ENCODE data around the gene OTOF. TPM values are rescaled to one million over a fixed set of nuclear protein-coding genes. Genes with fewer than 3 reads are reported as not detected.

Gene OTOF
- total and polyA plus RNA-seq, 2 of the 4 experiments (the other 2 are of a cell fraction): 0.03 TPM; not detected in 1

GRCh38 chr2:26494199-26494598 lies 16.3 kb upstream of the OTOF start:
- Histone ChIP-seq H2AK5ac (ENCODE audit: low read depth, low read length) (no peak overlapping the region), H3K4me3 (ENCODE audit: insufficient read depth, low read depth, low read length) (no peak overlapping the region), H2BK15ac (ENCODE audit: low read depth, low read length) (no peak overlapping the region), H3K9me3 (ENCODE audit: control insufficient read depth, insufficient read depth, low read length) (no peaks in the 10 kb centered on the region), H3K23ac (ENCODE audit: low read depth, low read length) (no peak overlapping the region), H3K4me2 (ENCODE audit: low read depth, low read length) (no peak overlapping the region), H2BK20ac (ENCODE audit: low read depth, low read length) (no peak overlapping the region), H4K8ac (ENCODE audit: low read depth in 2 of 2, low read length in 2 of 2) (no peak overlapping the region), H4K20me1 (ENCODE audit: insufficient read depth, low read length) (no peaks in the 10 kb centered on the region), H3K56ac (ENCODE audit: extremely low read depth, insufficient read depth, low read length) (no peak overlapping the region), H3K4ac (ENCODE audit: low read depth, low read length) (no peak overlapping the region), H2BK5ac (ENCODE audit: low read depth, low read length, poor library complexity, severe bottlenecking) (no peak overlapping the region), H2AFZ (replicated peaks; ENCODE audit: low read length, poor library complexity) (no peak overlapping the region), H4K91ac (ENCODE audit: insufficient read depth, low read depth, low read length) (no peak overlapping the region), H3K14ac (replicated peaks; ENCODE audit: low read depth, low read length) (no peak overlapping the region), H2BK120ac (ENCODE audit: low read depth, low read length) (no peak overlapping the region), H3K79me1 (ENCODE audit: low read depth in 1 of 2, low read length in 2 of 2) (no peaks in the 10 kb centered on the region), H3K27me3 (ENCODE audit: control insufficient read depth, insufficient read depth, low read length) (peaks cover 53% of the 10 kb centered on the region), H3K36me3 (ENCODE audit: control insufficient read depth, insufficient read depth, low read length) (no peaks in the 10 kb centered on the region), H3K18ac (ENCODE audit: low read depth, low read length) (no peak overlapping the region), H4K5ac (ENCODE audit: low read depth, low read length) (no peak overlapping the region), H3K4me1 (ENCODE audit: control insufficient read depth, insufficient read depth, low read length) (no peaks in the 10 kb centered on the region), H3K9ac (ENCODE audit: low read depth, low read length) (no peak overlapping the region), H2AK9ac (replicated peaks; ENCODE audit: low read depth, low read length, poor library complexity) (no peak overlapping the region), H3K27ac (ENCODE audit: insufficient read depth, low read length) (no peak overlapping the region), H3K9me1 (ENCODE audit: insufficient read depth, low read length) (no peaks in the 10 kb centered on the region)
- TF ChIP-seq CEBPB (IDR thresholded peaks at IDR 0.05; ENCODE audit: low read depth, low read length): no peak
- no peak for TF ChIP-seq SMC3 (IDR thresholded peaks at IDR 0.05; ENCODE audit: low read depth, low read length)
- no peak for TF ChIP-seq RCOR1 (IDR thresholded peaks at IDR 0.05; ENCODE audit: insufficient replicate concordance, low read length)
- no peak for TF ChIP-seq CTCF (conservative IDR thresholded peaks at IDR 0.05; ENCODE audit: low read depth, low read length)
- TF ChIP-seq MAFK (IDR thresholded peaks at IDR 0.05; ENCODE audit: low read depth, low read length): no peak
- DNase-seq (no peak), ATAC-seq (ENCODE audit: low read depth) (no peak)
- intact Hi-C loops (cut with micrococcal nuclease): no loop called here
- ChIA-PET CTCF (no interaction called here), POLR2A (ENCODE audit: unreplicated experiment) (no interaction called here)
- dilution Hi-C loops (cut with HindIII; ENCODE audit: low sequenced_read_pairs, unreplicated experiment): no loop called here
- no CpG with 5 or more reads among the region's 4 CpGs for WGBS, 2 experiments (ENCODE audit: extremely low coverage in 2 of 2, insufficient read length in 1 of 2)
- in situ Hi-C loops (cut with MboI; ENCODE audit: low sequenced_read_pairs): no loop called here
- no TSS peak for BruUV-seq (replicated peaks)
